A549 treated with RU486 at 1 μM for 4 hours (cell line): ENCODE results near the gene COL5A1. TPM values are rescaled to one million over a fixed set of nuclear protein-coding genes. Genes with fewer than 3 reads are reported as not detected.

Source experiments
- total RNA-seq: library from RNA; stranded (reverse); fragments of 200-300 nt; extraction: Qiagen RNA extraction; gene quantifications from 5 replicates; pipeline ENCODE4 v1.2.3, GENCODE V29; 2022; ENCODE audit warnings: low read depth

Gene COL5A1
- 28.6 to 57.4 TPM (median 47.8 TPM) in 5 replicates for total RNA-seq

DNA sequence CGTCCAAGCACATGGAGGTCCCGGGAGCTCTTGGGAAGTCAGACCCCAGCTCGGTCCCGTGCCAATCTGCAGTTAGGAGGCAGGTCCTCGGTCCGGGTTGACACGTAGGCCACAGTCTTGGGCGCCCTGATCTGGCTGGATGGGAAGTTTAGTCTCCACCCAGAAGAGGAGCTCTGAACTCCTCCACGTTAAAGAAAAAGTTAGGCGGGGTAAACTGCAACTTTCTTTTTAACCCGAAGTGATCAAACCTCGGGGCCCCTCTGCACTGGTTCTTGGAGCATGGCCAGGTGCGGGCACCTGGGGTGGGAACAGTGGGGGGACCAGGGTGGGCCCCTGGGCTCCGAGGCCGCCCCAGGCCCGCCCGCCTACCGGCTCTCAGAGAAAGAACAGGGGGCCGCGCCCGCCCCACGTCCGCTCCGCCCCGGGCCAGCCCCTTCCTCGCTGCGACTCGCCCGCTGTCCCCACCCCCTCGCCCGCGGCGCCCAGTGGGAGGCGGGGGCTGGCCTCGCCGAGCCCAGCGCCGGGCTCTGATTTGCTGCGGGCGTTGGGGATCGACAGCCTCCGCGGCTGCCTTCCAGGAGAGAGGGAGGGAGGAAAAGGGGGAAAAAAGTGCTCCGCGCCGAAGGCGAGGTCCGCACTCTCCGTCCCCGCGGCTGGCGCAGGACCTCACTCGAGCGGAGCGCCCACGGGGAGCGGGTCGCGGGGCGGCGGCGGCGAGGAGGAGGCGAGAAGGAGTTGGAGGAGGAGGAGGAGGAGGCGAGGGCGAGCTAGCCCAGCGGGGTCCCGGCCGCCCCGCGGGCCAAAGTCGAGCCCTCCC is at the start of gene COL5A1:
Gene COL5A1 (plus strand): TSS at position 631 of the 817 bp plus-strand sequence. CDS start 385 bp downstream, outside the sequence.

DNA sequence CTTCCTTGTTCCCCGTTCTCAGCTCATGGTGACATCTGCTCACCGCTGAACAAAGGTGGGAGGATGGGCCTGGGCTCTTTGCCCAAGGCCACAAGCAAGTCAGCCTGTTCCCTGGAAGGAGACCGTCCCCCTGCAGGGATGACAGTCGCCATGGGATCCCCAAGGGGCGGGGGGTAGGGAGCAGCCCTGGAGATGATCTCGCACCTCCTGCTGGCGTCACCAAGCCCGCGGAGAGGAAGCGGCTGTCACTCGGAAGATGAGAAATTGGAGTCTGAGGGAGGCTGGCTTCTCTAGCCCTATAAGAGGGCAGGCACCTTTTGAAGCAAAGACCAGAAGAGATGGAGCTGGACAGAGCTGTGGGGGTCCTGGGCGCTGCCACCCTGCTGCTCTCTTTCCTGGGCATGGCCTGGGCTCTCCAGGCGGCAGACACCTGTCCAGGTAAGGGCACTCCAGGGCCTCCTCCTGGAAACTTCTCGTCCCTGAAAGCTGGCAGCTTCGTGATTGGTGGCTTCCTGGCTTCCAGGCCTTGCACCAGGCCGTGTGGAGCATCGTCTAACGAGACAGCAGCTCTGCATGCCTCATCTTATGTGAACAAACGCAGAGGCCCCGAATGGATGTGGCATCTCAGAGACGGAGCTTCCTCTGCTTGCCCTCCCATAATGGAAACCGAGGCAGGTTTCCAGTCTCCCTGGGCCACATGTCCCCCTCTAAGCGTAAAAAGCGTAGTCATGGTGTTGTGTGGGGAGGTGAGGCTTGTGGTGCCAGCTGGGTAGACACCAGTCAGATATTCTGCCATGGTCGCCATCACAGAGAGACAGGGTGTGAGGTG is 239.1 kb downstream of the COL5A1 start, which contains the start of gene FCN2:
Gene FCN2 (plus strand): TSS at position 327 of the 829 bp plus-strand sequence. CDS start 12 bp downstream, at position 339.

Other genes starting within 250 kb of the COL5A1 start
- gene FCN2, start 239.0 kb downstream of the COL5A1 start, total RNA-seq = not detected in 5 replicates